ENCODE results near the gene SPATA12.

Gene SPATA12

GRCh38 chr3:57029383-57029782 lies 31.1 kb upstream of the SPATA12 start:
- peaks cover 24% of the 10 kb centered on the region for H3K4me1 ChIP-seq
- H3K4me2 ChIP-seq, result peak overlapping the region; percentile 36
- no peak overlapping the region for H3K27ac ChIP-seq
- TF ChIP-seq Cebpa-rat (IDR thresholded peaks at IDR 0.05), result no peak
- H4K20me1 ChIP-seq, result no peaks in the 10 kb centered on the region
- no peak overlapping the region for H3K4me3 ChIP-seq
- H3K36me3 ChIP-seq, result no peaks in the 10 kb centered on the region
- H3K9me3 ChIP-seq, result no peaks in the 10 kb centered on the region
- no peaks in the 10 kb centered on the region for H3K27me3 ChIP-seq
- no peak overlapping the region for H3K9ac ChIP-seq

- no peaks in the 10 kb centered on the region for H3K36me3 ChIP-seq
- H3K4me1 ChIP-seq, result peaks cover 24% of the 10 kb centered on the region
- no peak overlapping the region for H3K4me3 ChIP-seq
- no peak overlapping the region for H3K27ac ChIP-seq
- no peaks in the 10 kb centered on the region for H3K9me3 ChIP-seq
- no peak for TF ChIP-seq Cebpa-rat (IDR thresholded peaks at IDR 0.05)
- H4K20me1 ChIP-seq, result no peaks in the 10 kb centered on the region
- H3K4me2 ChIP-seq, result peak overlapping the region; percentile 36
- H3K9ac ChIP-seq, result no peak overlapping the region
- H3K27me3 ChIP-seq, result no peaks in the 10 kb centered on the region
These were observed 30.5 kb upstream of the SPATA12 start for GRCh38 chr3:57029924-57030323.

- no peaks in the 10 kb centered on the region for H3K36me3 ChIP-seq
- H3K9me3 ChIP-seq, result no peaks in the 10 kb centered on the region
- no peaks in the 10 kb centered on the region for H3K27me3 ChIP-seq
- no peaks in the 10 kb centered on the region for H4K20me1 ChIP-seq
- H3K9ac ChIP-seq, result no peak overlapping the region
- no peak overlapping the region for H3K4me3 ChIP-seq
- H3K4me1 ChIP-seq, result peaks cover 24% of the 10 kb centered on the region
- H3K4me2 ChIP-seq, result peak overlapping the region; percentile 36
- no peak for TF ChIP-seq Cebpa-rat (IDR thresholded peaks at IDR 0.05)
- no peak overlapping the region for H3K27ac ChIP-seq
These were observed 29.7 kb upstream of the SPATA12 start for GRCh38 chr3:57030721-57031120.

GRCh38 chr3:57031631-57032541 lies 28.6 kb upstream of the SPATA12 start:
- no peak for TF ChIP-seq Cebpa-rat (IDR thresholded peaks at IDR 0.05)
- no peaks in the 10 kb centered on the region for H3K9me3 ChIP-seq
- H3K27me3 ChIP-seq, result no peaks in the 10 kb centered on the region
- H3K36me3 ChIP-seq, result no peaks in the 10 kb centered on the region
- no peaks in the 10 kb centered on the region for H4K20me1 ChIP-seq
- H3K4me3 ChIP-seq, result no peak overlapping the region
- peaks cover 24% of the 10 kb centered on the region for H3K4me1 ChIP-seq
- no peak overlapping the region for H3K27ac ChIP-seq
- no peak overlapping the region for H3K4me2 ChIP-seq
- H3K9ac ChIP-seq, result no peak overlapping the region

- Histone ChIP-seq H3K27ac (no peak overlapping the region), H4K20me1 (no peaks in the 10 kb centered on the region), H3K36me3 (no peaks in the 10 kb centered on the region)
These were observed 23.5 kb upstream of the SPATA12 start for GRCh38 chr3:57036952-57037351.

GRCh38 chr3:57038466-57039164 lies 21.8 kb upstream of the SPATA12 start:
- Histone ChIP-seq H3K4me2 (no peak overlapping the region), H3K9ac (no peak overlapping the region), H3K27ac (no peak overlapping the region), H3K4me3 (no peak overlapping the region), H4K20me1 (no peaks in the 10 kb centered on the region), H3K27me3 (no peaks in the 10 kb centered on the region), H3K9me3 (no peaks in the 10 kb centered on the region), H3K4me1 (no peaks in the 10 kb centered on the region), H3K36me3 (no peaks in the 10 kb centered on the region)
- TF ChIP-seq Cebpa-rat (IDR thresholded peaks at IDR 0.05), result no peak

More at GRCh38 chr3:57036952-57037351, 23.5 kb upstream of the SPATA12 start:
- H3K4me1 ChIP-seq, result peaks cover 5% of the 10 kb centered on the region; the same call in 1 of the 2 replicates
- no peaks in the 10 kb centered on the region for H3K27me3 ChIP-seq
- H3K9ac ChIP-seq, result no peak overlapping the region
- no peak for TF ChIP-seq Cebpa-rat (IDR thresholded peaks at IDR 0.05)
- H3K4me3 ChIP-seq, result no peak overlapping the region
- H3K4me2 ChIP-seq, result no peak overlapping the region
- H3K9me3 ChIP-seq, result no peaks in the 10 kb centered on the region

- Histone ChIP-seq H3K27me3 (no peaks in the 10 kb centered on the region), H3K4me3 (no peak overlapping the region), H3K9ac (no peak overlapping the region), H3K36me3 (no peaks in the 10 kb centered on the region), H3K4me1 (peaks cover 5% of the 10 kb centered on the region), H3K27ac (no peak overlapping the region), H3K4me2 (no peak overlapping the region), H4K20me1 (no peaks in the 10 kb centered on the region), H3K9me3 (no peaks in the 10 kb centered on the region)
- TF ChIP-seq Cebpa-rat (IDR thresholded peaks at IDR 0.05), result no peak
These were observed 18.8 kb upstream of the SPATA12 start for GRCh38 chr3:57041674-57042073.

GRCh38 chr3:57043518-57043917 lies 16.9 kb upstream of the SPATA12 start:
- H3K4me2 ChIP-seq, result no peak overlapping the region
- H3K27ac ChIP-seq, result no peak overlapping the region
- H3K9ac ChIP-seq, result no peak overlapping the region
- H3K36me3 ChIP-seq, result no peaks in the 10 kb centered on the region
- no peak overlapping the region for H3K4me3 ChIP-seq
- no peaks in the 10 kb centered on the region for H4K20me1 ChIP-seq
- no peaks in the 10 kb centered on the region for H3K27me3 ChIP-seq
- H3K9me3 ChIP-seq, result no peaks in the 10 kb centered on the region
- no peak for TF ChIP-seq Cebpa-rat (IDR thresholded peaks at IDR 0.05)
- peaks cover 22% of the 10 kb centered on the region for H3K4me1 ChIP-seq

GRCh38 chr3:57046101-57046765 lies 14.2 kb upstream of the SPATA12 start:
- Histone ChIP-seq H3K36me3 (no peaks in the 10 kb centered on the region), H3K4me2 (no peak overlapping the region), H3K4me1 (peaks cover 44% of the 10 kb centered on the region), H3K27me3 (no peaks in the 10 kb centered on the region), H3K27ac (peak overlapping the region; percentile 89; the same call in 1 of the 2 replicates), H3K9ac (no peak overlapping the region), H4K20me1 (no peaks in the 10 kb centered on the region), H3K4me3 (no peak overlapping the region), H3K9me3 (no peaks in the 10 kb centered on the region)
- no peak for TF ChIP-seq Cebpa-rat (IDR thresholded peaks at IDR 0.05)

Data from BLaER1 (cell line).